Superior temporal gyrus (tissue), 1 donor: ENCODE measurements around the gene P4HA1.

ENCODE experiments used
- DNase-seq: peaks from one replicate; pipeline ENCODE4 v3.0.0-alpha.2; 2016; ENCODE audit errors: extremely low spot score

The P4HA1 gene

DNA sequence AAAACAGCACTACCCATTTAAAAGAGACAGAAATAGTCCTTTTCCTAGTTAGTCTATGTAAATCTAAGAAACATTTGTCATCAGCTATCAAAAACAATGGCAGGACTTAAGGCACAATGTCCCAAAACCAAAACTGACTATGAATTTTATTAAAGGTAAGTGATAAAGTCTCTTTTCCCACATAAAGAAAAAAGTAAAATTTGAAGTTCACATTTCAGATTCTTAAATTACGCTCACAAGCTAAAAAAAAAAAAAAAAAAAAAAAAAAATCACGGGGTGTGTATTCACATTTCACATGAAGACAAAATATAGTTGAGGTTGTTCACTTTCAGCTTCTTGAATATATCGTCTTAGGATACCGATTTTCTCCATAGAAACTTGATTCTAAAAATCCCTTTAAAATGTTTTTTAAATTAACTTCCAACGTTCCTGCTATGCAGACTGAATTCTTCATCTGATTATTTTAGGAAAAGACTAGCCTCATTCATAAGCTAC, 1.6 kb downstream of the P4HA1 start:
- no peak for DNase-seq

DNA sequence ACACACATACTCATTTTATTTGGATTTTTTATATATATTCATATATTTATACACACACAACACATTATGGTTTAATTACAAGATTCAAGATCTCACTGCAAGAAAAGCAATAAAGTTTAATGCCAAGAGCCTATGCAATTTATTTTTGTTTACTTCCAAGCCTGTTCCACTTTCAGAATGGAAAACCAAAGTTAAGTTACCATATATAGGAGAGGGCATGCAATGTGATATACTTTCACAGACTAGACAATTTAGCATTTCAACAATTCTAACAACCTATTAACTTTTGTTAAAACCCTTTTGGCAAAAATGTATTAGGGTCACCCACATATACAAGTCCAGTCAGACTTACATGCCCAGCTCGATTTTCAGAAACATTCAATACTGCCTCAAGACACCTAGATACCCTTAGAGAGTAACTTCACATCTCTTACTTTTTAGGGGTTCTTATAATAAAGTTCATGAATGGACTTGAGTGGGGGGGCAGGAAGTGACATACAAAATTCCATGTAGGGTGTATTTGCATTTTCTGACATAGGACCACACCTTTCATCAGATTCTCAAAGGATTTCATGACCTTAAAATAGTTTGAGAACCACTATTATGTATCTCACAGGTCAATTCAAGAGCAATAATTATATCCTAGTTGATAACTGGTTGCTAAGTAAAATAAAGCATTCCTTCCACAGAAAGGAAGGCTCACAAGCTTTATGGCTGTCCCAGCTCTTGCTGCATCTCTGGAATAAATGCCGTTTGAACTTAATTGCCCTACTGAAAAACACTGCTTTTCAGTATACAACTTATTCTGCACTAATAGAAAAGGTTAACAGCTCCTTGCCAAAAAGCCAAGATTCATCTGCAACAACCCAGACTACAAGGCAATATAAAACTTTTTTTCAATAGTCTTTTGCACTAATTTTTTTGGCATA, 2.5 kb downstream of the P4HA1 start:
- DNase-seq, result no peak

DNA sequence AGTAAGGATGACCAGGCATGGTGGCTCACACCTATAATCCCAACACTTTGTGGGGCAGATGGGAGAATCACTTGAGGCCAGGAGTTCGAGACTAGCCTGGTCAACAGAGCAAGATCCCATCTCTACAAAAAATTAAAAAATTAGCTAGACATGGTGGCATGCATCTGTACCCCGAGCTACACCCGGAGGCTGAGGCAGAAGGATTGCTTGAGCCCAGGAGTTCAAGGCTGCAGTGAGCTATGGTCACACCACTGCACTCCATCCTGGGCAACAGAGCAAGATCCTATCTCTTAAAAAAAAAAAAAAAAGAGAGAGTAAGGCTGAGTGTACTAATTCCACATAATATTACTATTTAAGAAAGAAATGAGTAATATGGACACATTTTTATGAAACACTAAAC, 3.8 kb downstream of the P4HA1 start:
- DNase-seq, result no peak

- no peak for DNase-seq
Observed at GRCh38 chr10:73088304-73088703, 8.4 kb downstream of the P4HA1 start.

DNA sequence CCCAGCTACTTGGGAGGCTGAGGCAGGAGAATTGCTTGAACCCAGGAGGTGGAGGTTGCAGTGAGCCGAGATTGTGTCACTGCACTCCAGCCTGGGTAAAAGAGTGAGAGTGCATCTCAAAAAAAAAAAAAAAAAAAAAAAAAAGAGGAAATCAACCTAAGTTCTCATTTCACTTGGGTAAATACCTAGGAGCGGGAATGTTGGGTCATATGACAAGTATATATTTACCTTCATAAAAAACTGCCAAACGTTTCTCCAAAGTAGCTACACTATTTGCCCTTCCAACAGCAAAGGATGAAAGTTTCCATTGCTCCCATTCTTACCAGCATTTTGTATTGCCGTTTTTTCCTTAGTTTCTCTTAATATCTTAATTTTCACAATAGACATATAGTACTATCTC, 9.8 kb downstream of the P4HA1 start:
- no peak for DNase-seq

- DNase-seq, result no peak
Observed at GRCh38 chr10:73084209-73084608, 12.5 kb downstream of the P4HA1 start.

DNA sequence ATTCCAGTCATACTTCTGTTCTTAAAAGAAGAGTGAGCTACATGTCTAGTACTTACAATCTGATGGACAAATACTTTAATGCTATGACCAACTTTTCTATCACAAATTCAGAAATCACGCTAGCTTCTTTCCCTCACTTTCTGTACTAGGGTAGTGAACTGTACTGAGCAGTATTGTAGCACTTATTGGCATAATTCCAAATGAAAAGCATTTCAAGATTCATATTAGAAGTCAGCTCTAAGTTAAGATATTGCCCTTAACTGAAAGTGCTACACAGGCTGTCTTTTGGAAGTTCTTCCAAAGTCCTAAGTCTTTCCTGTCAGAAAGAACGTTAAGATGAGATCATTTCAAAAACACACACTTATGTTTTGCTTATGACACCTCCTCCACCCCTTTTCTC, 13.4 kb downstream of the P4HA1 start:
- DNase-seq, result no peak

DNA sequence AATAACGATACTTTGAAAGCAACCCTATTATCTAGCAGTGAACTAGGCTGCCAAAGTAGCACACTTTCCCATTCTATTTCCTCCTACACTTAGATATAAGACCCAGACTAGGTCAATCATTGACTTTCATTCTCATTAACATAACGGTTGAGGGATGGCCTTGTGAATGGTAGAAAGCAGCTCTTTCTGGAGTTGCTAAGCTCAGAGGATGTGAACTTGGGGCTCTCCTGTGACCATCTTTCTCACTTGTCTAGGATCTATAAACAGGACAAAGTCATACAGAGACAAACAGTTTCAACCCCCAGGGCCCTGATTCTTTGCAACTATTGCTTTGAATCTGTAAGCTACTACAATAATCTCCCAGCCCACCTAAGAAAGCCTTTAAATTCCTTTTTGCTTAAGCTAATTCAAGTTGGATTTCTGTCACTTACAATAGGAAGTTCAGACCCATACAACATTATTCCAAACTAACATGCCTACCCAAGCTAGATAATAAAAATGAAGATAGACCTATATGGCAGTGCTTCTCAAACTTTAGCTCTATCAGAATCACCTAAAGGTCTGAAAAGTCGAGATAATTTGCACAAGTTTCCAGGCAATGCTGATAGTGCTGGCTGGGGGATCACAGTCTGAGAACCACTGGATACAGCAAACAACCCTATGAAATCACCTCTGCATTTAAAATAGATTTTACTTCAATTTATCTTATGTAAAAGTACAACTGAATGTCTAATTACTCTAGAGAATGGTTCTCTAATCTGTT, 16.7 kb downstream of the P4HA1 start:
- no peak for DNase-seq

- peak; percentile 72 for DNase-seq
Observed at GRCh38 chr10:73076360-73077183, 20.1 kb downstream of the P4HA1 start.

DNA sequence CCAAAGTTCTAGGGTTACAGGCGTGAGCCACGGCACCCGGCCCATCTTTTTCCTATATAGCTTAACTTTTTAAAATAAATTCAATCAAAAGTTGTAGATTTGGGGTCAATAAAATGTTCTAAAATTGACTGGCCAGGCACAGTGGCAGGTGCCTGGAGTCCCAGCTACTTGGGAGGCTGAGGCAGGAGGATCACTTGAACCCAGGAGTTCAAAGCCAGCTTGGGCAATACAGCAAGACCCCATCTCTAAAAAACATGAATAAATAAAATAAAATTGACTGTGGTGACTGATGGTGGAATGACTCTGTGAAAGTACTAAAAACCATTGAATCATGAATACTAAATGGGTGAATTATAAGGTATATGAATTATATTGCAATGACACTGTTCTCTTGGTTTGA, 20.8 kb downstream of the P4HA1 start:
- DNase-seq, result no peak

DNA sequence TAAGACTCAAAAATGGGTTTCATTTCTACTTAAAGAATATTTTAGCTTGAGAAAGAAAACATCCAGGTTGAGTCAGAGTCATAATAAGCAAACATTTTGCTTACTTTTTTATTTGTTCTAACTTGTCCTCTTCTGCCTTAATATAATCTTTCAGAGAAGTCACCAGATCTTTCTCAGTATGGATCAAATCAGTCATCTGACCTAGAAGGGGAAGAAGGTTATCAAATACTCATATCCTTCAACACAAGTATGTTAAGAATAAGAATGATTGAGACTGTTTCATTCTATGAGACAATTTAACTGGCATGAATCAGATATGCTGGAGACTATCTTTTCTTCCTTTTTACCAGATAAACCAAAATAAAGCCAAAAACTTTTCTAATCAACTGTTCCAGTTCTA, 23.0 kb downstream of the P4HA1 start:
- no peak for DNase-seq

GRCh38 chr10:73065441-73065840, 31.2 kb downstream of the P4HA1 start:
- no peak for DNase-seq

GRCh38 chr10:73061743-73062142, 34.9 kb downstream of the P4HA1 start:
- no peak for DNase-seq

- DNase-seq, result peak; percentile 52
Observed at GRCh38 chr10:73060738-73061635, 35.7 kb downstream of the P4HA1 start.

GRCh38 chr10:73060173-73060572, 36.5 kb downstream of the P4HA1 start:
- DNase-seq, result no peak

GRCh38 chr10:73058057-73058591, 38.5 kb downstream of the P4HA1 start:
- no peak for DNase-seq

GRCh38 chr10:73054286-73054685, 42.4 kb downstream of the P4HA1 start:
- no peak for DNase-seq

DNA sequence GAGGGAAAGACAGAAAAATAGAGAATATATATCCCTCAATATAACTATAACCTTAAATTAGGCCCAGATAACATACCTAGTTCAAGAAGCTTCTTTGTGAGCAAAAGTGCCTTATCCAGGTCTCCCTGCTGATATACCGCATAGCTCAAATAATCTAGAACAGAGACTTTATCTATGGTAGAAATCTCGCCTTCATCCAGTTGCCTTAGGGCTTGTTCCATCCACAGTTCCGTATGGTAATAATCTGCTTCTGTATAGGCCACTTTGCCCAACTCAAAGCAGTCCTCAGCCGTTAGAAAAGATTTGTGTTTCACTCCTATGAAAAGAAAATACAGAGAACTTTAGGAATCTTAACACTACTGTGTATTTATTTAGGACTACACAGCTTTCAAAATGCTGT, 43.4 kb downstream of the P4HA1 start:
- DNase-seq, result no peak

GRCh38 chr10:73044378-73045285, 52.0 kb downstream of the P4HA1 start:
- DNase-seq, result no peak
